ENCODE results near the gene WDR83. TPM values are rescaled to one million over a fixed set of nuclear protein-coding genes. Genes with fewer than 3 reads are reported as not detected.

The WDR83 gene
- total and polyA plus RNA-seq, 8 donors, result 1.4 to 33.4 (median 11.4) TPM

DNA sequence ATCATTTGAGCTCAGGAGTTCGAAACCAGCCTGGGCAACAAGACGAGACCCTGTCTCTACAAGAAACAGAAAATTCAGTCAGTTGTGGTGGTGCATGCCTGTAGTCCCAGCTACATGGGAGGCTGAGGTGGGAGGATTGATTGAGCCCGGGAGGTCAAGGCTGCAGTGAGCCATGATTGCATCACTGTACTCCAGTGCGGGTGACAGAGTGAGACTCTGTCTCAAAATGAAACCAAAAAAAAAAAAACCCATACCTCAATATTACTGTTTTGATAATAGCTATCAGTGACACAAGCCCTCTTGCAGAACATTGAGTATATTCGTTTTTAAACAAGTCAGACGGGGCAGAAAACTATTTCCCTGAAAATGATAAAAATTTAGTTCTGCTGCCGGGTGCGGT lies 39.6 kb upstream of the WDR83 start:
- DNase-seq, result no peak
- intact Hi-C loops (cut with DNase I; ENCODE audit: low total_unique reads), result no loop called here
- Histone ChIP-seq H3K9me3 (peaks cover 6 to 38% (median 23%) of the 10 kb centered on the region in 4 donors), H3K36me3 (peaks cover 63 to 85% (median 78%) of the 10 kb centered on the region in 4 donors), H3K4me3 (no peak overlapping the region), H3K27me3 (no peaks in the 10 kb centered on the region), H3K27ac (no peak overlapping the region), H3K4me1 (peaks cover 0 to 13% (median 5%) of the 10 kb centered on the region in 4 donors)
- 82 to 97% (median 88%) methylated on average over 8 of the region's 8 CpGs for WGBS, 5 donors
- TF ChIP-seq POLR2A (IDR thresholded peaks at IDR 0.05) (no peak), CTCF (IDR thresholded peaks at IDR 0.05) (no peak), POLR2AphosphoS5 (IDR thresholded peaks at IDR 0.05) (no peak), EP300 (IDR thresholded peaks at IDR 0.05) (no peak)

DNA sequence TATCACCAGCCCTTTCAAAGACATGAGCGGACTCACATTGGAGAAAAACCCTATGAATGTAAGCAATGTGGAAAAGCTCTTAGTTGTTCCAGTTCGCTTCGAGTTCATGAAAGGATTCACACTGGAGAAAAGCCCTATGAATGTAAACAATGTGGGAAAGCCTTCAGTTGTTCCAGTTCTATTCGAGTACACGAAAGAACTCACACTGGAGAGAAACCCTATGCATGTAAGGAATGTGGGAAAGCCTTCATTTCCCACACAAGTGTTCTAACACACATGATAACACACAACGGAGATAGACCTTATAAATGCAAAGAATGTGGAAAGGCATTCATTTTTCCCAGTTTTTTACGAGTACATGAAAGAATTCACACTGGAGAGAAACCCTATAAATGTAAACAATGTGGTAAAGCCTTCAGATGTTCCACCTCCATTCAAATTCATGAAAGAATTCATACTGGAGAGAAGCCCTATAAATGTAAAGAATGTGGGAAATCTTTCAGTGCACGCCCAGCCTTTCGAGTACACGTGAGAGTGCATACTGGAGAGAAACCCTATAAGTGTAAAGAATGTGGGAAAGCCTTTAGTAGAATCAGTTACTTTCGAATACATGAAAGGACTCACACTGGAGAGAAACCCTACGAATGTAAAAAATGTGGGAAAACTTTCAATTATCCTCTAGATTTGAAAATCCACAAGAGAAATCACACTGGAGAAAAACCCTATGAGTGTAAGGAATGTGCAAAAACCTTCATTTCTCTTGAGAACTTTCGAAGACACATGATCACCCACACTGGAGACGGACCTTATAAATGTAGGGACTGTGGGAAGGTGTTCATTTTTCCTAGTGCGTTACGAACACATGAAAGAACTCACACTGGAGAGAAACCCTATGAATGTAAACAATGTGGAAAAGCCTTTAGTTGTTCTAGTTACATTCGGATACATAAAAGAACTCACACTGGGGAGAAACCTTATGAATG lies 38.3 kb upstream of the WDR83 start:
- no peak overlapping the region for H3K4me3 ChIP-seq
- WGBS, 5 donors, result 95 to 99% (median 97%) methylated on average over 17 of the region's 17 CpGs

GRCh38 chr19:12629215-12629614 lies 37.4 kb upstream of the WDR83 start:
- WGBS, 5 donors, result 90 to 99% (median 97%) methylated on average over 7 of the region's 7 CpGs
- TF ChIP-seq EP300 (IDR thresholded peaks at IDR 0.05) (no peak), POLR2AphosphoS5 (IDR thresholded peaks at IDR 0.05) (no peak), CTCF (IDR thresholded peaks at IDR 0.05) (no peak)
- H3K36me3 ChIP-seq, result peaks cover 59 to 91% (median 77%) of the 10 kb centered on the region in 4 donors

More for the DNA sequence above, 38.3 kb upstream of the WDR83 start:
- H3K36me3 ChIP-seq, result peaks cover 63 to 98% (median 85%) of the 10 kb centered on the region in 4 donors
- H3K27me3 ChIP-seq, result no peaks in the 10 kb centered on the region
- intact Hi-C loops (cut with DNase I; ENCODE audit: low total_unique reads), result no loop called here
- no peak for DNase-seq
- peaks cover 0 to 5% (median under 1%) of the 10 kb centered on the region in 4 donors for H3K4me1 ChIP-seq
- peaks cover 6 to 38% (median 23%) of the 10 kb centered on the region in 4 donors for H3K9me3 ChIP-seq
- no peak overlapping the region for H3K27ac ChIP-seq
- no peak for TF ChIP-seq CTCF (IDR thresholded peaks at IDR 0.05)
- no peak for TF ChIP-seq EP300 (IDR thresholded peaks at IDR 0.05)
- TF ChIP-seq POLR2A (IDR thresholded peaks at IDR 0.05), result no peak
- TF ChIP-seq POLR2AphosphoS5 (IDR thresholded peaks at IDR 0.05), result no peak

DNA sequence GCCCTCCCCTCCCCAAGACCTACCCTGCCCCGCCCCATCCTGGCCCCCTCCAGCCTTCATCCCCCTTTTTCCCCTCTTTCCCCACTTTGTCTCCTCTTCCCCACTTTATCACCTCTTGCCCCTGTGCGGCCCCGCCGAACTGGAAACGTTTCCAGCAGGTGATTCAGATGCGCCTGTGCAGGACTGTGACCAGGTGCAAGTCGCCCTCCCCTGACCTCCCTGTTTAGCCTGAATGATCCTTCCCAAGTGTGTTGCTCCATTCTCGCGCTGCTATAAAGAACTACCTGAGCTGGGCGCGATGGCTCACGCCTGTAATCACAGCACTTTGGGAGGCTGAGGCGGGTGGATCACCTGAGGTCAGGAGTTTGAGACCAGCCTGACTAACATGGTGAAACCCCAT lies 30.0 kb upstream of the WDR83 start:
- intact Hi-C loops (cut with DNase I; ENCODE audit: low total_unique reads), result no loop called here
- no peak for DNase-seq

More at GRCh38 chr19:12629215-12629614, 37.4 kb upstream of the WDR83 start:
- Histone ChIP-seq H3K27me3 (no peaks in the 10 kb centered on the region), H3K9me3 (peaks cover 6 to 38% (median 23%) of the 10 kb centered on the region in 4 donors), H3K4me1 (no peaks in the 10 kb centered on the region), H3K27ac (no peak overlapping the region), H3K4me3 (no peak overlapping the region)
- no peak for DNase-seq
- intact Hi-C loops (cut with DNase I; ENCODE audit: low total_unique reads), result no loop called here

More for the DNA sequence above, 30.0 kb upstream of the WDR83 start:
- H3K27me3 ChIP-seq, result no peaks in the 10 kb centered on the region
- TF ChIP-seq POLR2A (IDR thresholded peaks at IDR 0.05) (no peak), EP300 (IDR thresholded peaks at IDR 0.05) (no peak), CTCF (IDR thresholded peaks at IDR 0.05) (no peak), POLR2AphosphoS5 (IDR thresholded peaks at IDR 0.05) (no peak)
- H3K9me3 ChIP-seq, result no peaks in the 10 kb centered on the region
- H3K36me3 ChIP-seq, result peaks cover 0 to 19% (median 11%) of the 10 kb centered on the region in 4 donors
- H3K4me1 ChIP-seq, result peaks cover 9 to 13% (median 11%) of the 10 kb centered on the region in 4 donors
- H3K27ac ChIP-seq, result no peak overlapping the region
- 72 to 79% (median 75%) methylated on average over 12 to 13 of the region's 13 CpGs for WGBS, 5 donors
- H3K4me3 ChIP-seq, result no peak overlapping the region
